OCI-LY3 (cell line): ENCODE results near the gene LETM1.

Source experiments
- H2AFZ ChIP-seq: fragments of 200-600, 300-600 bp; shearing (Covaris generic); 2 replicates; pipeline ENCODE4 v1.6.0; 2014; ENCODE audit warnings: antibody characterized with exemption, low read depth, low read length
- H3K27ac ChIP-seq: fragments of 200-600, 300-600 bp; sonication (generic); 2 replicates; pipeline ENCODE4 v1.5.1; 2014; ENCODE audit warnings: mild to moderate bottlenecking, low read length, moderate library complexity, mixed read lengths
- H3K27me3 ChIP-seq: fragments of 200-600, 300-600 bp; sonication (generic); 2 replicates; pipeline ENCODE4 v1.6.1; 2014; ENCODE audit warnings: low read depth, low read length, mixed read lengths
- H3K36me3 ChIP-seq: fragments of 200-600, 300-600 bp; sonication (generic); replicated peaks from 2 replicates; pipeline ENCODE3; 2014; ENCODE audit warnings: low read depth, low read length, mixed read lengths
- H3K4me1 ChIP-seq: fragments of 300-600, 200-600 bp; sonication (generic); 2 replicates; pipeline ENCODE4 v1.6.1; 2014; ENCODE audit warnings: low read length, mixed read lengths
- H3K4me2 ChIP-seq: fragments of 200-600, 300-600 bp; sonication (generic); 2 replicates; pipeline ENCODE4 v1.6.1; 2014; ENCODE audit warnings: low read length, mixed read lengths
- H3K4me3 ChIP-seq: fragments of 300-600, 200-600 bp; sonication (generic); 2 replicates; pipeline ENCODE4 v1.5.1; 2014; ENCODE audit warnings: antibody characterized with exemption, mild to moderate bottlenecking, low read length, moderate library complexity
- H3K79me2 ChIP-seq: fragments of 300-600, 200-600 bp; shearing (Covaris generic); 2 replicates; pipeline ENCODE4 v1.6.1; 2014; ENCODE audit warnings: mild to moderate bottlenecking, low read length, mixed read lengths
- H3K9ac ChIP-seq: fragments of 300-600, 200-600 bp; shearing (Covaris generic); 2 replicates; pipeline ENCODE4 v1.6.0; 2014; ENCODE audit warnings: mild to moderate bottlenecking, low read length, moderate library complexity
- H3K9me3 ChIP-seq: fragments of 200-600, 300-600 bp; shearing (Covaris generic); 2 replicates; pipeline ENCODE4 v1.6.1; 2014; ENCODE audit warnings: low read length, mixed read lengths; ENCODE audit not compliant: insufficient read depth
- H4K20me1 ChIP-seq: fragments of 200-600, 300-600 bp; sonication (generic); 2 replicates; pipeline ENCODE4 v1.6.1; 2016; ENCODE audit warnings: low read length, mixed read lengths; ENCODE audit not compliant: insufficient read depth
- CTCF ChIP-seq: fragments of 200-600, 300-600 bp; sonication (generic); IDR thresholded peaks from 2 replicates; pipeline ENCODE4 v1.5.1; 2014; ENCODE audit warnings: antibody characterized with exemption, low read length, low read depth
- EZH2phosphoT487 ChIP-seq: fragments of 200-600 bp; shearing (Covaris generic); IDR thresholded peaks from 2 replicates; pipeline ENCODE4 v1.6.1; 2018; ENCODE audit warnings: antibody characterized with exemption, mixed run types, low read depth

LETM1 gene

GRCh38 chr4:1797298-1797860 lies 58.6 kb downstream of the LETM1 start:
- TF ChIP-seq EZH2phosphoT487: no peak
- TF ChIP-seq CTCF: no peak
- H2AFZ ChIP-seq: no peak overlapping the region
- H3K27me3 ChIP-seq: no peaks in the 10 kb centered on the region
- no peak overlapping the region for H3K4me2 ChIP-seq
- no peaks in the 10 kb centered on the region for H3K36me3 ChIP-seq
- no peak overlapping the region for H3K4me3 ChIP-seq
- no peaks in the 10 kb centered on the region for H3K79me2 ChIP-seq
- no peaks in the 10 kb centered on the region for H3K9me3 ChIP-seq
- no peaks in the 10 kb centered on the region for H4K20me1 ChIP-seq
- H3K4me1 ChIP-seq: no peaks in the 10 kb centered on the region
- no peak overlapping the region for H3K9ac ChIP-seq
- H3K27ac ChIP-seq: no peak overlapping the region

GRCh38 chr4:1796486-1797204 lies 59.3 kb downstream of the LETM1 start:
- Histone ChIP-seq H3K36me3 (no peaks in the 10 kb centered on the region), H3K79me2 (no peaks in the 10 kb centered on the region), H3K4me1 (no peaks in the 10 kb centered on the region), H3K9me3 (no peaks in the 10 kb centered on the region), H3K9ac (no peak overlapping the region), H3K27ac (no peak overlapping the region), H4K20me1 (no peaks in the 10 kb centered on the region), H3K4me2 (no peak overlapping the region), H2AFZ (no peak overlapping the region), H3K27me3 (no peaks in the 10 kb centered on the region), H3K4me3 (no peak overlapping the region)
- TF ChIP-seq CTCF (no peak), EZH2phosphoT487 (no peak)

GRCh38 chr4:1795299-1796195 lies 60.4 kb downstream of the LETM1 start:
- H3K9me3 ChIP-seq: no peaks in the 10 kb centered on the region
- no peaks in the 10 kb centered on the region for H3K79me2 ChIP-seq
- TF ChIP-seq EZH2phosphoT487: no peak
- TF ChIP-seq CTCF: no peak
- H3K27me3 ChIP-seq: no peaks in the 10 kb centered on the region
- no peak overlapping the region for H3K4me3 ChIP-seq
- H3K4me2 ChIP-seq: no peak overlapping the region
- H2AFZ ChIP-seq: no peak overlapping the region
- no peaks in the 10 kb centered on the region for H3K36me3 ChIP-seq
- no peaks in the 10 kb centered on the region for H4K20me1 ChIP-seq
- H3K27ac ChIP-seq: no peak overlapping the region
- H3K9ac ChIP-seq: no peak overlapping the region
- no peaks in the 10 kb centered on the region for H3K4me1 ChIP-seq

- Histone ChIP-seq H3K9me3 (no peaks in the 10 kb centered on the region), H2AFZ (no peak overlapping the region), H3K27ac (no peak overlapping the region), H3K27me3 (no peaks in the 10 kb centered on the region), H4K20me1 (no peaks in the 10 kb centered on the region), H3K4me1 (no peaks in the 10 kb centered on the region), H3K4me3 (no peak overlapping the region), H3K9ac (no peak overlapping the region), H3K4me2 (no peak overlapping the region), H3K36me3 (no peaks in the 10 kb centered on the region), H3K79me2 (no peaks in the 10 kb centered on the region)
- TF ChIP-seq EZH2phosphoT487: no peak
- no peak for TF ChIP-seq CTCF
Measured at GRCh38 chr4:1794809-1795298, 61.1 kb downstream of the LETM1 start.
